Endothelial cell (in vitro differentiated cells): ENCODE measurements around the gene MICALL2. TPM values are rescaled to one million over a fixed set of nuclear protein-coding genes. Genes with fewer than 3 reads are reported as not detected.

Experiments
- DNase-seq: peaks from one replicate; pipeline ENCODE4 v3.0.0; 2021; ENCODE audit warnings: low spot score
- H3K27ac Mint-ChIP-seq: one replicate; pipeline ENCODE4 v1.8.0; 2021; ENCODE audit warnings: mixed read lengths, inconsistent platforms; ENCODE audit not compliant: unreplicated experiment
- H3K27me3 Mint-ChIP-seq: one replicate; pipeline ENCODE4 v1.8.0; 2021; ENCODE audit warnings: mild to moderate bottlenecking, moderate library complexity, mixed read lengths, inconsistent platforms; ENCODE audit not compliant: unreplicated experiment
- H3K36me3 Mint-ChIP-seq: one replicate; pipeline ENCODE4 v1.8.0; 2021; ENCODE audit warnings: mild to moderate bottlenecking, low read depth, mixed read lengths, inconsistent platforms; ENCODE audit not compliant: unreplicated experiment
- H3K4me1 Mint-ChIP-seq: one replicate; pipeline ENCODE4 v1.8.0; 2021; ENCODE audit warnings: mild to moderate bottlenecking, mixed read lengths, inconsistent platforms; ENCODE audit not compliant: unreplicated experiment
- H3K4me3 Mint-ChIP-seq: one replicate; pipeline ENCODE4 v1.8.0; 2021; ENCODE audit warnings: mild to moderate bottlenecking, mixed read lengths, inconsistent platforms; ENCODE audit not compliant: unreplicated experiment
- H3K9me3 Mint-ChIP-seq: one replicate; pipeline ENCODE4 v1.8.0; 2021; ENCODE audit warnings: mixed read lengths, inconsistent platforms; ENCODE audit not compliant: unreplicated experiment
- total RNA-seq: library from RNA; stranded (reverse); fragmentation: NEBNext Ultra II Directional; extraction: Animal tissue kit (Norgen Biotek cat#: 25700); gene quantifications from one replicate; pipeline ENCODE4 v1.2.1, GENCODE V29; 2021; ENCODE audit not compliant: unreplicated experiment
- TF ChIP-seq, protein P1 (sequence below): fragments of 200-600 bp; sonication (generic); IDR thresholded peaks from one replicate; pipeline ENCODE4 v1.5.0; 2021; ENCODE audit warnings: antibody characterized with exemption; ENCODE audit not compliant: unreplicated experiment

Gene MICALL2
- total RNA-seq, 1 donor from 2014 or later, result 25.0 TPM

DNA sequence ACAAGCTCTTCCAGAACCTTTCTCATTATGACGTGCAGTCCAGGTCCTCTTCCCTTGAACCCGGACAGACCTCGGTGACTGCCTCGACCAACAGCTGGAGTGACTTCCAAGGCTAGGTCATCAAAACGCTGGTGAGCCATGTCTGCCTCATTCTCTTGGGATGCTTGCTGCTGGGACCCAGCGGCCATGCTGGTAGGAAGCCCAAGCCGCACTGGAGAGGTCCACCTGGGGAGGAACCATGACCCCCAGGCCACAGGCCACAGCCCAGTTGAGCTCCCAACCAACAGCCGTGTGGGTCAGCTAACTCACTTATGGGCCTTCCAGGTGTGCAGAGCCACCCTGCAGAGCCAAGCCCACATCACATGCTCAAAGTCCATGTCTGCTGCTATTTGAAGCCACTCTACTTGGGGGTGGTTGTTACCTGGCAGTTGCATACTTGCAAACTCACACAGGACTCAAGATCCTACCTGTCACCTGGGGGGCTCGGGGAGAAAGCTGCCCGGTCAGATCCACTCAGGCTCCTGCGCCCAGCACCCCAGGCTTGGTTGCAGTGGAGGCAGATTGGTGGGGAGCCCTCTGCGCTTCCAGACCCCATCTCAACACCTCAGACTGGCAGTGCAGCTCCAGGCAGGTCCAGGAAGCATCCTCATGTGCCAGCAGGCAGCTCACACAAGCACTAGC lies 57.0 kb downstream of the MICALL2 start:
- H3K4me3 Mint-ChIP-seq, result no peak overlapping the region
- no peak for DNase-seq
- no peaks in the 10 kb centered on the region for H3K9me3 Mint-ChIP-seq
- TF ChIP-seq, protein P1, sequence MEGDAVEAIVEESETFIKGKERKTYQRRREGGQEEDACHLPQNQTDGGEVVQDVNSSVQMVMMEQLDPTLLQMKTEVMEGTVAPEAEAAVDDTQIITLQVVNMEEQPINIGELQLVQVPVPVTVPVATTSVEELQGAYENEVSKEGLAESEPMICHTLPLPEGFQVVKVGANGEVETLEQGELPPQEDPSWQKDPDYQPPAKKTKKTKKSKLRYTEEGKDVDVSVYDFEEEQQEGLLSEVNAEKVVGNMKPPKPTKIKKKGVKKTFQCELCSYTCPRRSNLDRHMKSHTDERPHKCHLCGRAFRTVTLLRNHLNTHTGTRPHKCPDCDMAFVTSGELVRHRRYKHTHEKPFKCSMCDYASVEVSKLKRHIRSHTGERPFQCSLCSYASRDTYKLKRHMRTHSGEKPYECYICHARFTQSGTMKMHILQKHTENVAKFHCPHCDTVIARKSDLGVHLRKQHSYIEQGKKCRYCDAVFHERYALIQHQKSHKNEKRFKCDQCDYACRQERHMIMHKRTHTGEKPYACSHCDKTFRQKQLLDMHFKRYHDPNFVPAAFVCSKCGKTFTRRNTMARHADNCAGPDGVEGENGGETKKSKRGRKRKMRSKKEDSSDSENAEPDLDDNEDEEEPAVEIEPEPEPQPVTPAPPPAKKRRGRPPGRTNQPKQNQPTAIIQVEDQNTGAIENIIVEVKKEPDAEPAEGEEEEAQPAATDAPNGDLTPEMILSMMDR, result no peak
- H3K36me3 Mint-ChIP-seq, result peaks cover 4% of the 10 kb centered on the region
- no peak overlapping the region for H3K27ac Mint-ChIP-seq
- H3K4me1 Mint-ChIP-seq, result peaks cover 5% of the 10 kb centered on the region
- peaks cover 6% of the 10 kb centered on the region for H3K27me3 Mint-ChIP-seq

DNA sequence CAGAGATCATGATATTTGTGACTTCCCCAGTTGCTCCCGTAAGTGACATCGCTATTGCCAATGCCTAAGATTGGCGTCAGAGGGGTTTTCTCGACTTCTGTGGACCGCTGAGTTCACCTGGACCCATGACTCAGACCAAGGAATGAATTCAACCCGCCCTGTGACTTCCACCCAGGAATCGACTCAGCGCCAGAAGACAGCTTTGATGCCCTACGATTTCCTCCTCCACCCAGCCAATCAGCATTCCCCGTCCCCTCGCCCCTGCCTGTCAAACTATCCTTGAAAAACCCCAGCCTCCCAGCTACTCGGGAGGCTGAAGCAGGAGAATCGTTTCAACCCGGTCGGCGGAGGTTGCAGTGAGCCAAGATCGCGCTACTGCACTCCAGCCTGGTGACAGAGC lies 58.3 kb downstream of the MICALL2 start:
- TF ChIP-seq, protein P1, result no peak
- no peak for DNase-seq
- H3K27me3 Mint-ChIP-seq, result peaks cover 6% of the 10 kb centered on the region
- peaks cover 5% of the 10 kb centered on the region for H3K4me1 Mint-ChIP-seq
- no peak overlapping the region for H3K27ac Mint-ChIP-seq
- H3K4me3 Mint-ChIP-seq, result no peak overlapping the region
- no peaks in the 10 kb centered on the region for H3K9me3 Mint-ChIP-seq
- H3K36me3 Mint-ChIP-seq, result peaks cover 4% of the 10 kb centered on the region

DNA sequence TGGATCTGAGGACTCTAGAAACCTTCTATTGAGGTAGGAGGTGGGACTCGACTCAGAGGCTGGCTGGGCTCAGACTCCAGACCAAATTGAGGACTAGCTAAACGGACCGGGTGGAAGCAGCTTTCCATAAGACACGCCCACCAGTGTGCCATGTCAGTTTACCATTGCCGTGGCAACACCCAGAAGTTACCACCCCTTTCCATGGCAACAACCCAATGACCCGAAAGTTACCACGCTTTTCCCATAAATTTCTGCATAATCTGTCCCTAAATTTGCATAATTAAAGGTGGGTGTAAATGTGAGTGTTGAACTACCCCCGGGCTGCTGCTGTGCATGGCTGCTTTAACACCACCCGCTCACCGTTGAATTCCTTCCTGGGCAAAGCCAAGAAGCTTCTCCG lies 58.9 kb downstream of the MICALL2 start:
- H3K4me1 Mint-ChIP-seq, result peaks cover 5% of the 10 kb centered on the region
- peaks cover 4% of the 10 kb centered on the region for H3K36me3 Mint-ChIP-seq
- H3K9me3 Mint-ChIP-seq, result no peaks in the 10 kb centered on the region
- no peak for DNase-seq
- peaks cover 6% of the 10 kb centered on the region for H3K27me3 Mint-ChIP-seq
- H3K27ac Mint-ChIP-seq, result no peak overlapping the region
- no peak overlapping the region for H3K4me3 Mint-ChIP-seq
- TF ChIP-seq, protein P1, result no peak

DNA sequence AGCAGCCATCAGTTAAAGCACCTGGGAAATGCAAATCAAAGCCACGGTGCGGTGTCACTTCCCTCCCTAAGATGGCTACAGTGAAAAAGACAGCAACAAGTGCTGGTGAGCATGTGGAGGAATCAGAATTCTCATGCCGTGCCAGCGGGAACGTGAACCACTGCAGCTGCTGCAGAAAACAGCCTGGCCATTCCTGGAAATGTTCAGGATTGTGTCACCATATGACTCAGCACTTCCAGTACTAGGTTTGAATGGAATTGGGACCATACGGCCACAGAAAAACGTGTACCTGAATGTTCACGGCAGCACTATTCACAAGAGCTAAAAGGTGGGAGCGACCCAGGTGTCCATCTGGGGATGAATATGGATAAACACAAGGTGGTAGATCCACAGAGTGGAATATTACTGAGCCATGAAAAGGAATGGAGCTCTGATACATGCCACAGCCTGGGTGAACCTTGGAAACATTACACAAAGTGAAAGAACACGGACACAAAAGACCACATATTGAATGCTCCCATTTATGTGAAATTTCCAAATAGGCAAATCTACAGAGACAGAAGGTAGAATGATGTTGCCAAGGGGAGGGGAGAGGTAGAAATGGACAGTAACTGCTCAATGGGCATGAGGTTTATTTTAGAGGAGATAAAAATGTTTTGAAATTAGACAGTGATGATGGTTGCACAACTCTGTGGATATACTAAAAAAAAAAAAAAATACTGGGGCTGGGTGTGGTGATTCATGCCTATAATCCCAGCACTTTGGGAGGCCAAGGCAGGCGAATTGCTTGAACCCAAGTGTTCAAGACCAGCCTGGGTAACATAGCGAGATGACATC lies 61.6 kb downstream of the MICALL2 start:
- Mint-ChIP-seq H3K4me3 (no peak overlapping the region), H3K27me3 (peaks cover 3% of the 10 kb centered on the region), H3K27ac (no peak overlapping the region), H3K36me3 (no peaks in the 10 kb centered on the region), H3K9me3 (no peaks in the 10 kb centered on the region), H3K4me1 (no peaks in the 10 kb centered on the region)
- TF ChIP-seq, protein P1, result no peak
- no peak for DNase-seq

- Mint-ChIP-seq H3K27ac (no peak overlapping the region), H3K36me3 (no peaks in the 10 kb centered on the region), H3K4me3 (no peak overlapping the region), H3K27me3 (peaks cover 3% of the 10 kb centered on the region), H3K4me1 (no peaks in the 10 kb centered on the region), H3K9me3 (no peaks in the 10 kb centered on the region)
- no peak for DNase-seq
- TF ChIP-seq, protein P1, result no peak
Observed at GRCh38 chr7:1396195-1396594, 63.1 kb downstream of the MICALL2 start.
